ENCODE measurements around the gene SORCS1.

DNA sequence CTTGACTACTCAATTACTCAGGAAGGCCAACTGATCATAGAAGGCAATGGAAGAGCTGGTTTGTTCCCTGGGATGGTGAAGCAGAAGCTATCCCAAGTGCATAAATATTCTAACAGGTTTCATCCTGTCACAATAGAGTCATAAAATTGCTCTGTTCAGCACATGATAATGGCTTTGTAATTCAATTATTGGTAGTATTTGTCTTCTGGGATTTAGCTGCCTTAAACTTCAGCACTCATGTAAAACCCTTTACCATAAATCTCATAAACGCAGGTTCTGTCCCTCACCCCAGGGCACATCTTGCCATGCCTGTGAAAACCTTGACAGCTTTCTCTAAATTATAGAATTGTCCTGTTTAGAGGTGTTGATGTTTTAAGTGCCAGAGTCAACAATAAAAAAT is 417.6 kb downstream of the SORCS1 start:
- TF ChIP-seq CTCF (conservative IDR thresholded peaks at IDR 0.05; ENCODE audit: low read depth, low read length), result no peak
- TF ChIP-seq EZH2 (IDR thresholded peaks at IDR 0.05; ENCODE audit: low read length, unreplicated experiment), result no peak
- no peak for TF ChIP-seq EZH2phosphoT487 (IDR thresholded peaks at IDR 0.05; ENCODE audit: borderline replicate concordance, low read length)
